ENCODE results near the gene CCDC167. TPM values are rescaled to one million over a fixed set of nuclear protein-coding genes. Genes with fewer than 3 reads are reported as not detected.

CCDC167 gene
- total and polyA plus RNA-seq, 8 donors: 4.3 to 12.4 (median 7.0) TPM

GRCh38 chr6:37483252-37483901, 16.3 kb downstream of the CCDC167 start:
- no peaks in the 10 kb centered on the region for H3K27me3 ChIP-seq
- no peak for ATAC-seq
- no peak overlapping the region for H3K27ac ChIP-seq
- TF ChIP-seq CTCF (IDR thresholded peaks at IDR 0.05): no peak
- H3K4me1 ChIP-seq: no peaks in the 10 kb centered on the region
- H3K4me3 ChIP-seq: no peak overlapping the region
- intact Hi-C loops (cut with DNase I): loop anchor here in 1 of 3 donors (5.0 kb wide), 2 partner anchors 84 to 209 kb away; no protein-coding TSS in a partner anchor
- peaks cover 0 to 13% (median 0%) of the 10 kb centered on the region in 3 donors for H3K36me3 ChIP-seq
- H3K9me3 ChIP-seq: no peaks in the 10 kb centered on the region
- 87 to 88% methylated on average over 11 of the region's 11 CpGs for WGBS, 2 donors
- FAIRE-seq: no peak
- no peak for DNase-seq

GRCh38 chr6:37482606-37483251, 17.0 kb downstream of the CCDC167 start:
- WGBS, 2 donors: 83 to 86% methylated on average over 10 of the region's 10 CpGs
- Histone ChIP-seq H3K9me3 (no peaks in the 10 kb centered on the region), H3K4me1 (no peaks in the 10 kb centered on the region), H3K27me3 (no peaks in the 10 kb centered on the region), H3K27ac (no peak overlapping the region), H3K4me3 (no peak overlapping the region), H3K36me3 (peaks cover 0 to 18% (median 3%) of the 10 kb centered on the region in 3 donors)
- ATAC-seq (no peak), DNase-seq (no peak), FAIRE-seq (no peak)
- no peak for TF ChIP-seq CTCF (IDR thresholded peaks at IDR 0.05)
- intact Hi-C loops (cut with DNase I): loop anchor here in 1 of 3 donors (5.0 kb wide), 2 partner anchors 85 to 210 kb away; no protein-coding TSS in a partner anchor

GRCh38 chr6:37481711-37482605, 17.7 kb downstream of the CCDC167 start:
- 78 to 81% methylated on average over 15 of the region's 15 CpGs for WGBS, 2 donors
- TF ChIP-seq CTCF (IDR thresholded peaks at IDR 0.05): no peak
- no peaks in the 10 kb centered on the region for H3K4me1 ChIP-seq
- H3K27me3 ChIP-seq: no peaks in the 10 kb centered on the region
- H3K27ac ChIP-seq: no peak overlapping the region
- intact Hi-C loops (cut with DNase I): loop anchor here in 1 of 3 donors (5.0 kb wide), 2 partner anchors 85 to 210 kb away; no protein-coding TSS in a partner anchor
- ATAC-seq (no peak), FAIRE-seq (no peak), DNase-seq (no peak)
- no peak overlapping the region for H3K4me3 ChIP-seq
- H3K36me3 ChIP-seq: peaks cover 0 to 18% (median 3%) of the 10 kb centered on the region in 3 donors
- no peaks in the 10 kb centered on the region for H3K9me3 ChIP-seq

- peaks cover 0 to 18% (median 3%) of the 10 kb centered on the region in 3 donors for H3K36me3 ChIP-seq
- no peaks in the 10 kb centered on the region for H3K4me1 ChIP-seq
- H3K9me3 ChIP-seq: no peaks in the 10 kb centered on the region
- no peak for ATAC-seq
- H3K27me3 ChIP-seq: no peaks in the 10 kb centered on the region
- no peak for DNase-seq
- WGBS, 2 donors: 68 to 72% methylated on average over 7 of the region's 7 CpGs
- H3K4me3 ChIP-seq: no peak overlapping the region
- no peak for TF ChIP-seq CTCF (IDR thresholded peaks at IDR 0.05)
- intact Hi-C loops (cut with DNase I): loop anchor here in 1 of 3 donors (5.0 kb wide), 2 partner anchors 86 to 211 kb away; no protein-coding TSS in a partner anchor
- no peak for FAIRE-seq
- H3K27ac ChIP-seq: no peak overlapping the region
Measured at GRCh38 chr6:37480951-37481534, 18.6 kb downstream of the CCDC167 start.
